IMR-90 (cell line): ENCODE measurements around the gene AGTPBP1. TPM values are rescaled to one million over a fixed set of nuclear protein-coding genes. Genes with fewer than 3 reads are reported as not detected.

Experiments
- ATAC-seq: fragments of 200-7000 bp; cut with Tn5 transposase; 2 replicates; pipeline ENCODE4 v1.9.1; 2020; ENCODE audit warnings: low read depth, mild to moderate bottlenecking, moderate library complexity
- BruUV-seq: library from RNA; stranded (reverse); fragments of 400-500 nt; replicated peaks from 2 replicates; lab custom pipeline; 2021; lab: Mats Ljungman, UMichigan
- CTCF ChIA-PET: fragments of 300-600 bp; formaldehyde crosslinking; extraction: SDS; loops from one replicate; lab custom pipeline; 2021; ENCODE audit warnings: antibody characterized with exemption; lab: Yijun Ruan, JAX
- POLR2A ChIA-PET: fragments of 300-600 bp; sonication (Branson Sonifier 250); formaldehyde crosslinking; loops from one replicate; lab custom pipeline; 2022; ENCODE audit warnings: antibody characterized with exemption; ENCODE audit not compliant: unreplicated experiment; lab: Charles Lee
- DNase-seq: peaks from one replicate; pipeline ENCODE4 v3.0.0; 2013
- H2AFZ ChIP-seq: replicated peaks from 2 replicates; pipeline ENCODE3; 2013; ENCODE audit warnings: low read length, mild to moderate bottlenecking; ENCODE audit not compliant: poor library complexity
- H2AK5ac ChIP-seq: 2 replicates; pipeline ENCODE4 v1.6.1; 2013; ENCODE audit warnings: low read depth, low read length, inconsistent platforms
- H2AK9ac ChIP-seq: replicated peaks from 2 replicates; pipeline ENCODE3; 2013; ENCODE audit warnings: mild to moderate bottlenecking, low read depth, low read length, moderate library complexity; ENCODE audit not compliant: poor library complexity
- H2BK120ac ChIP-seq: 2 replicates; pipeline ENCODE4 v1.6.1; 2013; ENCODE audit warnings: low read depth, low read length, inconsistent platforms
- H2BK15ac ChIP-seq: 3 replicates; pipeline ENCODE4 v1.6.1; 2013; ENCODE audit warnings: low read depth, low read length, inconsistent platforms
- H2BK20ac ChIP-seq: 2 replicates; pipeline ENCODE4 v1.6.1; 2013; ENCODE audit warnings: low read depth, mild to moderate bottlenecking, inconsistent platforms, low read length, moderate library complexity
- H2BK5ac ChIP-seq: 2 replicates; pipeline ENCODE4 v1.6.1; 2013; ENCODE audit warnings: mild to moderate bottlenecking, low read depth, low read length, inconsistent platforms; ENCODE audit not compliant: poor library complexity, severe bottlenecking
- H3K14ac ChIP-seq: replicated peaks from 2 replicates; pipeline ENCODE4 v1.6.1; 2013; ENCODE audit warnings: low read depth, low read length, inconsistent platforms
- H3K18ac ChIP-seq: 2 replicates; pipeline ENCODE4 v1.6.1; 2013; ENCODE audit warnings: low read depth, low read length, control low read depth
- H3K23ac ChIP-seq: 2 replicates; pipeline ENCODE4 v1.6.1; 2013; ENCODE audit warnings: low read depth, low read length, inconsistent platforms
- H3K27ac ChIP-seq: 2 replicates; pipeline ENCODE4 v1.5.1; 2013; ENCODE audit warnings: mild to moderate bottlenecking, control low read depth, low read length; ENCODE audit not compliant: insufficient read depth
- H3K27me3 ChIP-seq: 2 replicates; pipeline ENCODE4 v1.6.1; 2013; ENCODE audit warnings: low read length; ENCODE audit not compliant: control insufficient read depth, insufficient read depth
- H3K36me3 ChIP-seq: 2 replicates; pipeline ENCODE4 v1.6.1; 2013; ENCODE audit warnings: low read length, mixed read lengths; ENCODE audit not compliant: control insufficient read depth, insufficient read depth
- H3K4ac ChIP-seq: 2 replicates; pipeline ENCODE4 v1.6.1; 2013; ENCODE audit warnings: low read depth, low read length, inconsistent platforms
- H3K4me1 ChIP-seq: 2 replicates; pipeline ENCODE4 v1.6.1; 2013; ENCODE audit warnings: low read length, mixed read lengths; ENCODE audit not compliant: control insufficient read depth, insufficient read depth
- H3K4me2 ChIP-seq: 2 replicates; pipeline ENCODE4 v1.6.1; 2013; ENCODE audit warnings: low read depth, mild to moderate bottlenecking, control low read depth, low read length, moderate library complexity
- H3K4me3 ChIP-seq: 2 replicates; pipeline ENCODE4 v1.5.1; 2013; ENCODE audit warnings: low read depth, mild to moderate bottlenecking, control low read depth, low read length, moderate library complexity; ENCODE audit not compliant: insufficient read depth
- H3K56ac ChIP-seq: 2 replicates; pipeline ENCODE4 v1.6.1; 2013; ENCODE audit warnings: low read length, inconsistent platforms; ENCODE audit not compliant: insufficient read depth; ENCODE audit errors: extremely low read depth
- H3K79me1 ChIP-seq, 2 experiments: 2 replicates each; pipeline ENCODE4 v1.6.1; 2013; ENCODE audit warnings: low read length in 2 of 2, inconsistent platforms in 1 of 2, low read depth in 1 of 2
- H3K9ac ChIP-seq: 2 replicates; pipeline ENCODE4 v1.6.1; 2013; ENCODE audit warnings: low read depth, low read length, control low read depth
- H3K9me1 ChIP-seq: 2 replicates; pipeline ENCODE4 v1.6.1; 2013; ENCODE audit warnings: low read length, inconsistent platforms; ENCODE audit not compliant: insufficient read depth
- H3K9me3 ChIP-seq: 2 replicates; pipeline ENCODE4 v1.6.1; 2013; ENCODE audit warnings: low read length; ENCODE audit not compliant: control insufficient read depth, insufficient read depth
- H4K20me1 ChIP-seq: 2 replicates; pipeline ENCODE4 v1.6.1; 2013; ENCODE audit warnings: low read length, inconsistent platforms; ENCODE audit not compliant: insufficient read depth
- H4K5ac ChIP-seq: 2 replicates; pipeline ENCODE4 v1.6.1; 2013; ENCODE audit warnings: mild to moderate bottlenecking, low read depth, low read length, control low read depth
- H4K8ac ChIP-seq, 2 experiments: 2 replicates each; pipeline ENCODE4 v1.6.1; 2013; ENCODE audit warnings: low read depth in 2 of 2, low read length in 2 of 2, control low read depth in 1 of 2, inconsistent platforms in 1 of 2
- H4K91ac ChIP-seq: 2 replicates; pipeline ENCODE4 v1.6.1; 2013; ENCODE audit warnings: low read depth, low read length, inconsistent platforms; ENCODE audit not compliant: insufficient read depth
- BHLHE40 ChIP-seq: fragments of 150-350 bp; IDR thresholded peaks from 2 replicates; pipeline ENCODE4 v1.6.1; 2016; ENCODE audit warnings: mild to moderate bottlenecking, low read depth, low read length
- ELK1 ChIP-seq: fragments of 150-350 bp; IDR thresholded peaks from 2 replicates; pipeline ENCODE4 v1.6.1; 2016; ENCODE audit warnings: low read depth, mild to moderate bottlenecking, low read length, moderate library complexity, borderline replicate concordance
- FOS ChIP-seq: fragments of 150-350 bp; IDR thresholded peaks from 2 replicates; pipeline ENCODE4 v1.6.1; 2016; ENCODE audit warnings: low read depth, low read length
- MAFK ChIP-seq: IDR thresholded peaks from 2 replicates; pipeline ENCODE4 v1.6.1; 2012; ENCODE audit warnings: low read depth, low read length, improper control_type of control experiment
- MAZ ChIP-seq: IDR thresholded peaks from 2 replicates; pipeline ENCODE4 v1.6.1; 2012; ENCODE audit warnings: low read depth, mild to moderate bottlenecking, low read length, improper control_type of control experiment, moderate library complexity, borderline replicate concordance
- NFE2L2 ChIP-seq: fragments of 150-350 bp; IDR thresholded peaks from 2 replicates; pipeline ENCODE4 v1.6.1; 2016; ENCODE audit warnings: low read depth, mild to moderate bottlenecking, low read length
- POLR2A ChIP-seq: IDR thresholded peaks from 2 replicates; pipeline ENCODE4 v1.6.1; 2012; ENCODE audit warnings: mild to moderate bottlenecking, low read depth, low read length
- RAD21 ChIP-seq: IDR thresholded peaks from 2 replicates; pipeline ENCODE4 v1.6.1; 2012; ENCODE audit warnings: low read length, improper control_type of control experiment
- RCOR1 ChIP-seq: IDR thresholded peaks from 2 replicates; pipeline ENCODE4 v1.6.1; 2012; ENCODE audit warnings: mild to moderate bottlenecking, low read length, improper control_type of control experiment; ENCODE audit not compliant: insufficient replicate concordance
- RFX5 ChIP-seq: IDR thresholded peaks from 2 replicates; pipeline ENCODE4 v1.8.0; 2012; ENCODE audit warnings: low read depth, mild to moderate bottlenecking, low read length, moderate library complexity
- WGBS, 2 experiments: methylation state at CpG; one replicate each; pipeline versions ENCODE4 v1.1.5 to v1.1.7; 2013; ENCODE audit warnings: missing lambda C conversion rate in 2 of 2; ENCODE audit not compliant: insufficient read length in 1 of 2; ENCODE audit errors: extremely low coverage in 2 of 2; 5-methylcytosine and 5-hydroxymethylcytosine counted together
- dilution Hi-C: fragments of 300-500 bp; cut with HindIII; formaldehyde crosslinking; loops from one replicate; pipeline ENCODE4 v1.14.3; 2018; ENCODE audit warnings: low sequenced_read_pairs; ENCODE audit not compliant: unreplicated experiment
- in situ Hi-C: fragments of 300-500 bp; cut with MboI; formaldehyde crosslinking; loops from 3 replicates; pipeline ENCODE4 v1.14.3; 2019; ENCODE audit warnings: low sequenced_read_pairs, inconsistent platforms, mixed read lengths
- intact Hi-C: fragments of 100-400 bp; cut with micrococcal nuclease; formaldehyde crosslinking; loops from 2 replicates; pipeline ENCODE4 v1.10.0; 2022
- polyA plus RNA-seq, 3 experiments: library from polyadenylated mRNA; depleted of rRNA; stranded (reverse); fragments of >200 nt; gene quantifications; 2 replicates each; pipeline ENCODE4 v1.2.3, GENCODE V29; 2012; ENCODE audit warnings: low replicate concordance in 1 of 3
- total RNA-seq: library from RNA; depleted of rRNA; stranded (reverse); fragments of >200 nt; gene quantifications from 2 replicates; pipeline ENCODE4 v1.2.3, GENCODE V29; 2012

Gene AGTPBP1
- total and polyA plus RNA-seq, 2 of the 4 experiments (the other 2 are of a cell fraction) = 3.3 to 9.0 TPM

GRCh38 chr9:85703398-85703797 lies 38.4 kb downstream of the AGTPBP1 start:
- Histone ChIP-seq H3K23ac (no peak overlapping the region), H3K79me1 (no peaks in the 10 kb centered on the region), H3K27me3 (no peaks in the 10 kb centered on the region), H2BK15ac (no peak overlapping the region), H3K4me1 (no peaks in the 10 kb centered on the region), H3K56ac (no peak overlapping the region), H3K18ac (no peak overlapping the region), H3K4me2 (no peak overlapping the region), H3K9ac (no peak overlapping the region), H3K4ac (no peak overlapping the region), H3K9me1 (no peaks in the 10 kb centered on the region), H3K36me3 (no peaks in the 10 kb centered on the region), H2AFZ (no peak overlapping the region), H2AK9ac (no peak overlapping the region), H3K27ac (no peak overlapping the region), H3K9me3 (no peaks in the 10 kb centered on the region), H4K5ac (no peak overlapping the region), H4K8ac (no peak overlapping the region), H4K91ac (no peak overlapping the region), H3K4me3 (no peak overlapping the region), H2BK120ac (no peak overlapping the region), H2BK20ac (no peak overlapping the region), H2AK5ac (no peak overlapping the region), H4K20me1 (no peaks in the 10 kb centered on the region), H3K14ac (no peak overlapping the region), H2BK5ac (no peak overlapping the region)
- ATAC-seq (no peak), DNase-seq (no peak)
- dilution Hi-C loops = no loop called here
- BruUV-seq = no TSS peak
- intact Hi-C loops = no loop called here
- in situ Hi-C loops = no loop called here
- TF ChIP-seq MAFK = no peak
- TF ChIP-seq RFX5 = no peak
- TF ChIP-seq RAD21 = no peak
- no peak for TF ChIP-seq FOS
- TF ChIP-seq RCOR1 = no peak
- TF ChIP-seq ELK1 = no peak
- no peak for TF ChIP-seq NFE2L2
- TF ChIP-seq POLR2A = no peak
- TF ChIP-seq MAZ = no peak
- TF ChIP-seq BHLHE40 = no peak
- POLR2A ChIA-PET = no interaction called here
- CTCF ChIA-PET = no interaction called here
- no CpG with 5 or more reads among the region's 1 CpG for WGBS, 2 experiments
